PC-3 (cell line): ENCODE data around the gene DNPH1. TPM values are rescaled to one million over a fixed set of nuclear protein-coding genes. Genes with fewer than 3 reads are reported as not detected.

ENCODE experiments used
- ATAC-seq: fragments of 200-7000 bp; cut with Tn5 transposase; 2 replicates; pipeline ENCODE4 v1.9.1; 2020; ENCODE audit warnings: mild to moderate bottlenecking, moderate library complexity
- BruUV-seq: library from RNA; stranded (reverse); fragments of 400-500 nt; replicated peaks from 2 replicates; lab custom pipeline; 2021; lab: Mats Ljungman, UMichigan
- CTCF ChIA-PET: fragments of 300-600 bp; sonication (Branson Sonifier 250); formaldehyde crosslinking; loops from one replicate; lab custom pipeline; 2022; ENCODE audit warnings: antibody characterized with exemption; lab: Charles Lee
- POLR2A ChIA-PET: fragments of 300-600 bp; sonication (Branson Sonifier 250); formaldehyde crosslinking; loops from one replicate; lab custom pipeline; 2022; ENCODE audit warnings: antibody characterized with exemption; ENCODE audit not compliant: unreplicated experiment; lab: Charles Lee
- DNase-seq: peaks from one replicate; pipeline ENCODE4 v3.0.0-alpha.2; 2015
- H2AFZ ChIP-seq: fragments of 300-600 bp; sonication (generic); 2 replicates; pipeline ENCODE4 v1.6.0; 2016; ENCODE audit warnings: antibody characterized with exemption, low read length
- H3F3A ChIP-seq: fragments of 300-600 bp; sonication (generic); one replicate; pipeline ENCODE4 v1.6.0; 2017; ENCODE audit warnings: antibody characterized with exemption, low read length, control low read depth, mild to moderate bottlenecking; ENCODE audit not compliant: unreplicated experiment
- H3K27ac ChIP-seq: fragments of 300-600 bp; sonication (generic); 2 replicates; pipeline ENCODE4 v1.5.1; 2016; ENCODE audit warnings: mild to moderate bottlenecking, low read length
- H3K27me3 ChIP-seq: fragments of 300-600 bp; sonication (generic); 2 replicates; pipeline ENCODE4 v1.6.1; 2016; ENCODE audit warnings: low read length, mixed read lengths
- H3K36me3 ChIP-seq: fragments of 300-600 bp; sonication (generic); 2 replicates; pipeline ENCODE4 v1.6.1; 2016; ENCODE audit warnings: low read depth, mixed run types, low read length, mixed read lengths
- H3K4me1 ChIP-seq: fragments of 300-600 bp; sonication (generic); 2 replicates; pipeline ENCODE4 v1.5.1; 2016; ENCODE audit warnings: low read length; ENCODE audit not compliant: insufficient read depth
- H3K4me2 ChIP-seq: fragments of 300-600 bp; sonication (generic); 2 replicates; pipeline ENCODE4 v1.6.0; 2016; ENCODE audit warnings: low read length
- H3K4me3 ChIP-seq: fragments of 300-600 bp; sonication (generic); 2 replicates; pipeline ENCODE4 v1.5.1; 2016; ENCODE audit warnings: mild to moderate bottlenecking, low read length, mixed read lengths
- H3K79me2 ChIP-seq: fragments of 300-600 bp; sonication (generic); 2 replicates; pipeline ENCODE4 v1.6.1; 2017; ENCODE audit warnings: low read length, mixed read lengths
- H3K9ac ChIP-seq: fragments of 300-600 bp; sonication (generic); 2 replicates; pipeline ENCODE4 v1.6.0; 2016; ENCODE audit warnings: mild to moderate bottlenecking, low read length
- H3K9me2 ChIP-seq: fragments of 300-600 bp; sonication (generic); replicated peaks from 2 replicates; pipeline ENCODE4 v1.6.1; 2016; ENCODE audit warnings: mixed run types, low read length, mixed read lengths
- H3K9me3 ChIP-seq: fragments of 300-600 bp; sonication (generic); 2 replicates; pipeline ENCODE4 v1.6.1; 2016; ENCODE audit warnings: low read length, mixed read lengths
- H4K20me1 ChIP-seq: fragments of 300-600 bp; sonication (generic); 2 replicates; pipeline ENCODE4 v1.6.1; 2016; ENCODE audit warnings: low read length, mixed read lengths
- intact Hi-C: fragments of 100-400 bp; cut with micrococcal nuclease; formaldehyde crosslinking; loops from 2 replicates; pipeline ENCODE4 v1.9.0; 2023
- total RNA-seq: library from RNA; depleted of rRNA; stranded (reverse); fragments of >200 nt; gene quantifications from 2 replicates; pipeline ENCODE4 v1.2.3, GENCODE V29; 2014; rRNA removed
- TF ChIP-seq, protein P1 (sequence below): fragments of 300-600 bp; sonication (generic); conservative IDR thresholded peaks from 2 replicates; pipeline ENCODE4 v1.5.1; 2017; ENCODE audit warnings: antibody characterized with exemption, low read depth, mild to moderate bottlenecking, low read length

The DNPH1 gene
- total RNA-seq, 1 experiment from 2014 or later, result 128 TPM

DNA sequence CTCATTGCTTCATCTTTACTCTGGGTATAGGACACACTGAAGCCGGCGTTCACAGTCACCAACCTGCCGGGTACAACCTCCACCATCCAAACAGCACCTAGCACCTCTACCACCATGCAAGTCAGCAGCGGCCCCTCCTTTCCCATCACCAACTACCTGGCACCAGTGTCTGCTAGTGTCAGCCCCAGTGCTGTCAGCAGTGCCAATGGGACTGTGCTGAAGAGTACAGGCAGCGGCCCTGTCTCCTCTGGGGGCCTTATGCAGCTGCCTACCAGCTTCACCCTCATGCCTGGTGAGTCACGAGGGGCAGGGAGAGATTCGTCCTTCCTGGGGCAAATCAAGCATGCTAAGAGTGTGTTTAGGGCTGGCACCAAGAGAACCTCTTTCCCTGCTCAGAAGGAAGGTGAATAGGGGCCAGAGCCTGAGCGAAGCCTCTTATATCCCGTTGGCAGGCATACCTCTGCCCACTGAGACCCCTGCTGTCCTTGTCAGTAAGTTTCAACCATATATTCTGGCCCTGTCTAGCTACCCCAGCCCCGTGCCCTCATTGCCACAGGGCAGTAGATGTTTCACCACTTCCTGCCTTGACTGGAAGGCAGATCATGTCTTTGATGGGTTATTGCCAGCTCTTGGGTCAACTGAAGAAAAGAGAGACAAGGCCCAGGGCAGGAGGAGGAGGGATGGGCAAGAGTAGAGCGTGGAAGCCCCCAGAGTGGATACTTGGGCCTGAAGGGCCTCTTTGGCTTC, 53.4 kb downstream of the DNPH1 start:
- H3K27me3 ChIP-seq, result no peaks in the 10 kb centered on the region
- TF ChIP-seq, protein P1, sequence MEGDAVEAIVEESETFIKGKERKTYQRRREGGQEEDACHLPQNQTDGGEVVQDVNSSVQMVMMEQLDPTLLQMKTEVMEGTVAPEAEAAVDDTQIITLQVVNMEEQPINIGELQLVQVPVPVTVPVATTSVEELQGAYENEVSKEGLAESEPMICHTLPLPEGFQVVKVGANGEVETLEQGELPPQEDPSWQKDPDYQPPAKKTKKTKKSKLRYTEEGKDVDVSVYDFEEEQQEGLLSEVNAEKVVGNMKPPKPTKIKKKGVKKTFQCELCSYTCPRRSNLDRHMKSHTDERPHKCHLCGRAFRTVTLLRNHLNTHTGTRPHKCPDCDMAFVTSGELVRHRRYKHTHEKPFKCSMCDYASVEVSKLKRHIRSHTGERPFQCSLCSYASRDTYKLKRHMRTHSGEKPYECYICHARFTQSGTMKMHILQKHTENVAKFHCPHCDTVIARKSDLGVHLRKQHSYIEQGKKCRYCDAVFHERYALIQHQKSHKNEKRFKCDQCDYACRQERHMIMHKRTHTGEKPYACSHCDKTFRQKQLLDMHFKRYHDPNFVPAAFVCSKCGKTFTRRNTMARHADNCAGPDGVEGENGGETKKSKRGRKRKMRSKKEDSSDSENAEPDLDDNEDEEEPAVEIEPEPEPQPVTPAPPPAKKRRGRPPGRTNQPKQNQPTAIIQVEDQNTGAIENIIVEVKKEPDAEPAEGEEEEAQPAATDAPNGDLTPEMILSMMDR, result no peak
- peaks cover 31% of the 10 kb centered on the region for H3K36me3 ChIP-seq
- H4K20me1 ChIP-seq, result peaks cover 11% of the 10 kb centered on the region
- H2AFZ ChIP-seq, result no peak overlapping the region
- peaks cover 38% of the 10 kb centered on the region for H3K79me2 ChIP-seq
- no peaks in the 10 kb centered on the region for H3K9me3 ChIP-seq
- no peak overlapping the region for H3K4me2 ChIP-seq
- CTCF ChIA-PET, result no interaction called here
- intact Hi-C loops, result no loop called here
- peaks cover 24% of the 10 kb centered on the region for H3K4me1 ChIP-seq
- H3F3A ChIP-seq, result no peaks in the 10 kb centered on the region
- no peak for ATAC-seq
- H3K27ac ChIP-seq, result no peak overlapping the region
- H3K9ac ChIP-seq, result no peak overlapping the region
- H3K9me2 ChIP-seq, result no peaks in the 10 kb centered on the region
- POLR2A ChIA-PET, result no interaction called here
- no peak overlapping the region for H3K4me3 ChIP-seq
- BruUV-seq, result no TSS peak
- no peak for DNase-seq

Other genes with a start within 250 kb of the DNPH1 start
- gene PPP2R5D, start 244.9 kb downstream of the DNPH1 start, total RNA-seq, result 54.1 and 55.6 TPM in 2 replicates
- 131 and 146 TPM in 2 replicates for gene MEA1, start 215.5 kb downstream of the DNPH1 start, total RNA-seq
- 68.9 and 76.0 TPM in 2 replicates for gene KLHDC3, start 215.2 kb downstream of the DNPH1 start, total RNA-seq
- 120 and 133 TPM in 2 replicates for gene RRP36, start 207.9 kb downstream of the DNPH1 start, total RNA-seq
- 17.5 and 18.6 TPM in 2 replicates for gene CUL7, start 175.6 kb downstream of the DNPH1 start, total RNA-seq
- 59.8 and 63.9 TPM in 2 replicates for gene MRPL2, start 170.0 kb downstream of the DNPH1 start, total RNA-seq
- 17.5 and 18.5 TPM in 2 replicates for gene KLC4, start 169.8 kb downstream of the DNPH1 start, total RNA-seq
- 48.1 and 69.1 TPM in 2 replicates for gene PTK7, start 153.2 kb downstream of the DNPH1 start, total RNA-seq
- 35.0 and 44.3 TPM in 2 replicates for gene SRF, start 58.2 kb downstream of the DNPH1 start, total RNA-seq
- gene CUL9, start 47.3 kb downstream of the DNPH1 start, total RNA-seq, result 30.4 and 43.8 TPM in 2 replicates
- not detected in 2 replicates for gene TTBK1, start 14.0 kb upstream of the DNPH1 start, total RNA-seq
- not detected in 2 replicates for gene SLC22A7, start 68.8 kb upstream of the DNPH1 start, total RNA-seq
- gene CRIP3, start 79.3 kb upstream of the DNPH1 start, total RNA-seq, result 0.29 TPM in 2 replicates
- gene ZNF318, start 140.2 kb upstream of the DNPH1 start, total RNA-seq, result 8.2 and 8.9 TPM in 2 replicates
- 23.1 and 40.5 TPM in 2 replicates for gene ABCC10, start 198.1 kb upstream of the DNPH1 start, total RNA-seq
- 1.4 and 4.4 TPM in 2 replicates for gene DLK2, start 226.1 kb upstream of the DNPH1 start, total RNA-seq
- 28.5 and 40.0 TPM in 2 replicates for gene TJAP1, start 248.1 kb upstream of the DNPH1 start, total RNA-seq